GM12878 (cell line): ENCODE results near the gene ABCC1. TPM values are rescaled to one million over a fixed set of nuclear protein-coding genes. Genes with fewer than 3 reads are reported as not detected.

Experiments
- ATAC-seq: fragments of 200-7000 bp; cut with Tn5 transposase; 3 replicates; pipeline ENCODE4 v1.9.1; 2020; ENCODE audit warnings: mild to moderate bottlenecking, moderate library complexity
- BruUV-seq: library from RNA; stranded (reverse); fragments of 400-500 nt; replicated peaks from 2 replicates; lab custom pipeline; 2021; lab: Mats Ljungman, UMichigan
- CTCF ChIA-PET: fragments of 300-600 bp; sonication (Branson Sonifier 250); formaldehyde crosslinking; extraction: SDS; loops from one replicate; lab custom pipeline; 2021; ENCODE audit warnings: inconsistent platforms; lab: Yijun Ruan, JAX
- POLR2A ChIA-PET: fragments of 350-600 bp; formaldehyde crosslinking; extraction: SDS; loops from one replicate; lab custom pipeline; 2021; ENCODE audit warnings: inconsistent platforms; lab: Charles Lee
- RAD21 ChIA-PET: fragments of 300-600 bp; sonication (Branson Sonifier 250); formaldehyde crosslinking; loops from one replicate; lab custom pipeline; 2023; ENCODE audit warnings: antibody characterized with exemption; ENCODE audit not compliant: unreplicated experiment; lab: Charles Lee
- SMC1A ChIA-PET: fragments of 300-600 bp; sonication (Branson Sonifier 250); formaldehyde crosslinking; loops from one replicate; lab custom pipeline; 2023; ENCODE audit not compliant: unreplicated experiment, uncharacterized antibody; lab: Charles Lee
- DNase-seq: peaks from one replicate; pipeline ENCODE4 v3.0.0-alpha.2; 2011; ENCODE audit warnings: low read depth, low spot score
- FAIRE-seq: peaks from 3 replicates; lab custom pipeline; 2011; peaks lifted over from hg19 to GRCh38; lab: Jason Lieb, UNC
- H2AFZ ChIP-seq: 2 replicates; pipeline ENCODE4 v1.6.0; 2011; ENCODE audit warnings: low read depth, low read length, control low read depth; ENCODE audit not compliant: control insufficient read depth
- H3K27ac ChIP-seq: 2 replicates; pipeline ENCODE4 v1.5.1; 2011; ENCODE audit warnings: control low read depth; ENCODE audit not compliant: control insufficient read depth, insufficient read depth
- H3K27me3 ChIP-seq, 2 experiments: replicated peaks in 1 of 2; 2 replicates each; pipeline versions ENCODE4 v1.6.0 to v1.6.1; 2011; ENCODE audit warnings: low read length in 1 of 2; ENCODE audit not compliant: control insufficient read depth in 2 of 2, insufficient read depth in 2 of 2
- H3K36me3 ChIP-seq, 2 experiments: 2 replicates each; pipeline ENCODE4 v1.5.1; 2011; ENCODE audit warnings: low read length in 1 of 2; ENCODE audit not compliant: control insufficient read depth in 2 of 2, insufficient read depth in 2 of 2
- H3K4me1 ChIP-seq: 2 replicates; pipeline ENCODE4 v1.6.1; 2011; ENCODE audit warnings: mild to moderate bottlenecking, low read length, moderate library complexity, mixed read lengths; ENCODE audit not compliant: control insufficient read depth, insufficient read depth
- H3K4me2 ChIP-seq: 2 replicates; pipeline ENCODE4 v1.6.0; 2011; ENCODE audit warnings: control low read depth; ENCODE audit not compliant: control insufficient read depth, insufficient read depth
- H3K4me3 ChIP-seq: fragments of 200-600 bp; sonication (generic); 2 replicates; pipeline ENCODE4 v1.5.1; 2016
- H3K79me2 ChIP-seq: 2 replicates; pipeline ENCODE4 v1.6.0; 2011; ENCODE audit warnings: low read length; ENCODE audit not compliant: control insufficient read depth, insufficient read depth
- H3K9ac ChIP-seq: 2 replicates; pipeline ENCODE4 v1.8.0; 2011; ENCODE audit warnings: low read length, control low read depth, mixed read lengths; ENCODE audit not compliant: control insufficient read depth, insufficient read depth
- H3K9me3 ChIP-seq: replicated peaks from 3 replicates; pipeline ENCODE4 v1.5.1; 2011; ENCODE audit warnings: mild to moderate bottlenecking, low read length; ENCODE audit not compliant: control insufficient read depth, insufficient read depth
- H4K20me1 ChIP-seq: 2 replicates; pipeline ENCODE4 v1.6.0; 2011; ENCODE audit not compliant: control insufficient read depth, insufficient read depth
- BCLAF1 ChIP-seq: fragments of 450-650 bp; IDR thresholded peaks from 2 replicates; pipeline ENCODE4 v1.6.1; 2017; ENCODE audit warnings: antibody characterized with exemption, mild to moderate bottlenecking, moderate library complexity
- CBFB ChIP-seq: IDR thresholded peaks from 2 replicates; pipeline ENCODE4 v1.6.1; 2016; ENCODE audit warnings: antibody characterized with exemption, low read depth
- CBX3 ChIP-seq: fragments of 200-600 bp; sonication (generic); IDR thresholded peaks from 2 replicates; pipeline ENCODE4 v1.6.1; 2016; ENCODE audit warnings: low read depth, borderline replicate concordance
- CBX5 ChIP-seq: sonication (generic); IDR thresholded peaks from 2 replicates; pipeline ENCODE4 v1.6.1; 2016; ENCODE audit warnings: low read depth, moderate library complexity, mild to moderate bottlenecking, inconsistent platforms
- CEBPZ ChIP-seq: fragments of 150-350 bp; IDR thresholded peaks from 2 replicates; pipeline ENCODE4 v1.6.1; 2016; ENCODE audit warnings: low read depth, low read length
- EGR1 ChIP-seq, 2 experiments: IDR thresholded peaks; 1 replicate in 1 of 2; 2 replicates in 1 of 2; pipeline ENCODE4 v1.6.1; 2011 to 2012; ENCODE audit warnings: low read depth in 2 of 2, low read length in 2 of 2, borderline replicate concordance in 1 of 2, mild to moderate bottlenecking in 1 of 2, moderate library complexity in 1 of 2
- FOS ChIP-seq: IDR thresholded peaks from 3 replicates; pipeline ENCODE4 v1.6.1; 2011; ENCODE audit warnings: borderline replicate concordance; ENCODE audit not compliant: insufficient read length; ENCODE audit errors: extremely low read depth
- GATAD2B ChIP-seq: fragments of 450-650 bp; conservative IDR thresholded peaks from 2 replicates; pipeline ENCODE4 v1.6.1; 2017; ENCODE audit warnings: low read depth, mild to moderate bottlenecking, moderate library complexity
- MTA3 ChIP-seq: IDR thresholded peaks from 2 replicates; pipeline ENCODE4 v1.6.1; 2012; ENCODE audit warnings: low read length, inconsistent platforms, borderline replicate concordance
- NFIC ChIP-seq: IDR thresholded peaks from 2 replicates; pipeline ENCODE4 v1.6.1; 2012; ENCODE audit warnings: low read depth, mild to moderate bottlenecking, inconsistent platforms, low read length, moderate library complexity
- NR2C1 ChIP-seq: fragments of 450-650 bp; IDR thresholded peaks from 2 replicates; pipeline ENCODE4 v1.6.1; 2017; ENCODE audit warnings: antibody characterized with exemption, mild to moderate bottlenecking, moderate library complexity
- NR2F1 ChIP-seq: fragments of 450-650 bp; conservative IDR thresholded peaks from 2 replicates; pipeline ENCODE4 v1.6.1; 2017; ENCODE audit warnings: mild to moderate bottlenecking
- SRF ChIP-seq, 2 experiments: IDR thresholded peaks; 2 replicates each; pipeline ENCODE4 v1.6.1; 2011; ENCODE audit warnings: low read depth in 2 of 2, low read length in 2 of 2, mild to moderate bottlenecking in 1 of 2, moderate library complexity in 1 of 2
- STAT1 ChIP-seq: fragments of 450-650 bp; conservative IDR thresholded peaks from 2 replicates; pipeline ENCODE4 v1.6.1; 2014; ENCODE audit warnings: antibody characterized with exemption, mild to moderate bottlenecking
- ZNF207 ChIP-seq: fragments of 450-650 bp; IDR thresholded peaks from 2 replicates; pipeline ENCODE4 v1.6.1; 2014; ENCODE audit warnings: antibody characterized with exemption, mild to moderate bottlenecking, borderline replicate concordance
- WGBS: methylation state at CpG from one replicate; pipeline ENCODE4 v1.1.6; 2016; ENCODE audit warnings: low lambda C conversion rate; ENCODE audit not compliant: insufficient replicate concordance, insufficient coverage; ENCODE audit errors: missing lambda C conversion rate; 5-methylcytosine and 5-hydroxymethylcytosine counted together
- in situ Hi-C: fragments of 300-500 bp; cut with MboI; formaldehyde crosslinking; loops from 9 replicates; pipeline ENCODE4 v1.14.3; 2018; ENCODE audit warnings: mixed read lengths
- intact Hi-C: fragments of 100-400 bp; cut with micrococcal nuclease; formaldehyde crosslinking; loops from one replicate; pipeline ENCODE4 v1.14.2; 2022; ENCODE audit not compliant: unreplicated experiment
- polyA plus RNA-seq, 11 experiments: library from polyadenylated mRNA; depleted of rRNA in 4 of 11; unstranded in 6 of 11; stranded (reverse) in 5 of 11; fragments of >200 nt; fragmentation: Nextera tagmentation in 4 of 11; fragmentation: Illumina TruSeq in 1 of 11; extraction: Ambion mirVana in 4 of 11; extraction: Trizol in 1 of 11; gene quantifications; 1 replicate in 1 of 11; 2 replicates in 10 of 11; pipeline versions ENCODE4 v1.2.1 to v1.2.3, GENCODE V29; 2011 to 2016; ENCODE audit warnings: inconsistent platforms in 2 of 11, missing spikeins in 2 of 11, low read depth in 1 of 11
- total RNA-seq, 4 experiments: library from RNA; depleted of rRNA in 3 of 4; stranded (reverse); fragments of >200 nt in 3 of 4; fragmentation: Illumina TruSeq in 1 of 4; extraction: Trizol in 1 of 4; gene quantifications; 2 replicates each; pipeline versions ENCODE4 v1.2.1 to v1.2.3, GENCODE V29; 2013 to 2021
- TF ChIP-seq, protein P1 (sequence below): fragments of 450-650 bp; formaldehyde crosslinking; IDR thresholded peaks from 2 replicates; pipeline ENCODE4 v1.4.0; 2020; ENCODE audit warnings: mild to moderate bottlenecking, moderate library complexity

Gene ABCC1
- total and polyA plus RNA-seq, 10 of the 15 experiments (the other 5 are each of a cell fraction or from before 2014, with no cell fraction given), result 3.2 to 44.6 (median 14.5) TPM

GRCh38 chr16:16161319-16161718, 211.9 kb downstream of the ABCC1 start:
- H3K27ac ChIP-seq, result no peak overlapping the region
- no peaks in the 10 kb centered on the region for H3K79me2 ChIP-seq
- no peak overlapping the region for H3K4me2 ChIP-seq
- DNase-seq (no peak), ATAC-seq (no peak), FAIRE-seq (no peak)
- in situ Hi-C loops (no loop called here), intact Hi-C loops (no loop called here)
- no peaks in the 10 kb centered on the region for H3K4me1 ChIP-seq
- H3K9me3 ChIP-seq, result peaks cover 7% of the 10 kb centered on the region; the same call in 2 of the 3 replicates
- H3K4me3 ChIP-seq, result no peak overlapping the region
- H4K20me1 ChIP-seq, result no peaks in the 10 kb centered on the region
- SMC1A ChIA-PET, result no interaction called here
- no peak overlapping the region for H2AFZ ChIP-seq
- no peaks in the 10 kb centered on the region for H3K36me3 ChIP-seq
- no TSS peak for BruUV-seq
- no peaks in the 10 kb centered on the region for H3K27me3 ChIP-seq
- WGBS, result 34% methylated on average over 5 of the region's 5 CpGs
- POLR2A ChIA-PET, result no interaction called here
- no peak overlapping the region for H3K9ac ChIP-seq
- RAD21 ChIA-PET, result no interaction called here
- CTCF ChIA-PET, result no interaction called here
- TF ChIP-seq STAT1 (no peak), MTA3 (no peak), CBX5 (no peak), CBX3 (no peak), CBFB (no peak), ZNF207 (no peak), NFIC (no peak), GATAD2B (no peak), CEBPZ (no peak), FOS (no peak), EGR1 (IDR thresholded peaks at IDR 0.05; ENCODE audit: borderline replicate concordance in 1 of 2, low read depth in 2 of 2, low read length in 2 of 2) (no peak), SRF (IDR thresholded peaks at IDR 0.05; ENCODE audit: low read depth in 2 of 2, low read length in 2 of 2) (no peak), NR2C1 (no peak), NR2F1 (no peak), BCLAF1 (no peak)
- TF ChIP-seq, protein P1, sequence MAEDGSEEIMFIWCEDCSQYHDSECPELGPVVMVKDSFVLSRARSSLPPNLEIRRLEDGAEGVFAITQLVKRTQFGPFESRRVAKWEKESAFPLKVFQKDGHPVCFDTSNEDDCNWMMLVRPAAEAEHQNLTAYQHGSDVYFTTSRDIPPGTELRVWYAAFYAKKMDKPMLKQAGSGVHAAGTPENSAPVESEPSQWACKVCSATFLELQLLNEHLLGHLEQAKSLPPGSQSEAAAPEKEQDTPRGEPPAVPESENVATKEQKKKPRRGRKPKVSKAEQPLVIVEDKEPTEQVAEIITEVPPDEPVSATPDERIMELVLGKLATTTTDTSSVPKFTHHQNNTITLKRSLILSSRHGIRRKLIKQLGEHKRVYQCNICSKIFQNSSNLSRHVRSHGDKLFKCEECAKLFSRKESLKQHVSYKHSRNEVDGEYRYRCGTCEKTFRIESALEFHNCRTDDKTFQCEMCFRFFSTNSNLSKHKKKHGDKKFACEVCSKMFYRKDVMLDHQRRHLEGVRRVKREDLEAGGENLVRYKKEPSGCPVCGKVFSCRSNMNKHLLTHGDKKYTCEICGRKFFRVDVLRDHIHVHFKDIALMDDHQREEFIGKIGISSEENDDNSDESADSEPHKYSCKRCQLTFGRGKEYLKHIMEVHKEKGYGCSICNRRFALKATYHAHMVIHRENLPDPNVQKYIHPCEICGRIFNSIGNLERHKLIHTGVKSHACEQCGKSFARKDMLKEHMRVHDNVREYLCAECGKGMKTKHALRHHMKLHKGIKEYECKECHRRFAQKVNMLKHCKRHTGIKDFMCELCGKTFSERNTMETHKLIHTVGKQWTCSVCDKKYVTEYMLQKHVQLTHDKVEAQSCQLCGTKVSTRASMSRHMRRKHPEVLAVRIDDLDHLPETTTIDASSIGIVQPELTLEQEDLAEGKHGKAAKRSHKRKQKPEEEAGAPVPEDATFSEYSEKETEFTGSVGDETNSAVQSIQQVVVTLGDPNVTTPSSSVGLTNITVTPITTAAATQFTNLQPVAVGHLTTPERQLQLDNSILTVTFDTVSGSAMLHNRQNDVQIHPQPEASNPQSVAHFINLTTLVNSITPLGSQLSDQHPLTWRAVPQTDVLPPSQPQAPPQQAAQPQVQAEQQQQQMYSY (CRISPR knock-in tag), result no peak
